Suprapubic skin (tissue), 3 donors: Measurements from ENCODE around the gene GLRX3.

Experiments
- CTCF ChIP-seq, 2 donors: fragments of 200-600 bp in 1 of 2; fragments of 450-650 bp in 1 of 2; sonication (generic) in 1 of 2; IDR thresholded peaks; one replicate each; pipeline ENCODE4 v1.5.1; 2016 to 2019; ENCODE audit warnings: antibody characterized with exemption in 2 of 2, mild to moderate bottlenecking in 1 of 2, moderate library complexity in 1 of 2
- EP300 ChIP-seq: sonication (generic); formaldehyde crosslinking; IDR thresholded peaks from one replicate; pipeline ENCODE4 v1.6.1; 2017; ENCODE audit warnings: antibody characterized with exemption
- POLR2A ChIP-seq, 2 donors: fragments of 450-650 bp; IDR thresholded peaks; one replicate each; pipeline ENCODE4 v1.6.1; 2017; ENCODE audit warnings: antibody characterized with exemption in 2 of 2, mild to moderate bottlenecking in 2 of 2, moderate library complexity in 2 of 2

GRCh38 chr10:130110246-130111112 lies 25.7 kb upstream of the GLRX3 start, which contains the start of gene C10orf143:
- TF ChIP-seq CTCF (IDR thresholded peaks at IDR 0.05) (no peak), EP300 (no peak), POLR2A (IDR thresholded peaks at IDR 0.05) (peak; percentile 10 to 83)
